Glutamatergic neuron (in vitro differentiated cells): ENCODE measurements around the gene LRRC46. TPM values are rescaled to one million over a fixed set of nuclear protein-coding genes. Genes with fewer than 3 reads are reported as not detected.

Source experiments
- DNase-seq: peaks from one replicate; pipeline ENCODE4 v3.0.0; 2022
- H3K27ac Mint-ChIP-seq: one replicate; pipeline ENCODE4 v1.8.0; 2020; ENCODE audit warnings: mild to moderate bottlenecking, mixed read lengths, inconsistent platforms; ENCODE audit not compliant: unreplicated experiment
- H3K27me3 Mint-ChIP-seq: one replicate; pipeline ENCODE4 v1.8.0; 2020; ENCODE audit warnings: mild to moderate bottlenecking, moderate library complexity, mixed read lengths, inconsistent platforms; ENCODE audit not compliant: unreplicated experiment
- H3K36me3 Mint-ChIP-seq: one replicate; pipeline ENCODE4 v1.8.0; 2020; ENCODE audit warnings: mild to moderate bottlenecking, mixed read lengths, inconsistent platforms; ENCODE audit not compliant: unreplicated experiment
- H3K4me1 Mint-ChIP-seq: one replicate; pipeline ENCODE4 v1.8.0; 2020; ENCODE audit warnings: mild to moderate bottlenecking, low read depth, mixed read lengths, inconsistent platforms; ENCODE audit not compliant: unreplicated experiment
- H3K4me3 Mint-ChIP-seq: one replicate; pipeline ENCODE4 v1.8.0; 2020; ENCODE audit warnings: mild to moderate bottlenecking, mixed read lengths, inconsistent platforms; ENCODE audit not compliant: unreplicated experiment
- H3K9me3 Mint-ChIP-seq: one replicate; pipeline ENCODE4 v1.8.0; 2020; ENCODE audit warnings: mild to moderate bottlenecking, moderate library complexity, mixed read lengths, inconsistent platforms; ENCODE audit not compliant: unreplicated experiment
- CTCF ChIP-seq: fragments of 200-600 bp; sonication (generic); IDR thresholded peaks from one replicate; pipeline ENCODE4 v1.5.0; 2021; ENCODE audit not compliant: partially characterized antibody, unreplicated experiment
- total RNA-seq: library from RNA; stranded (reverse); fragmentation: NEBNext Ultra II Directional; extraction: Animal tissue kit (Norgen Biotek cat#: 25700); gene quantifications from one replicate; pipeline ENCODE4 v1.2.1, GENCODE V29; 2021; ENCODE audit not compliant: unreplicated experiment

Gene LRRC46
- total RNA-seq, 1 donor from 2014 or later: 1.3 TPM

DNA sequence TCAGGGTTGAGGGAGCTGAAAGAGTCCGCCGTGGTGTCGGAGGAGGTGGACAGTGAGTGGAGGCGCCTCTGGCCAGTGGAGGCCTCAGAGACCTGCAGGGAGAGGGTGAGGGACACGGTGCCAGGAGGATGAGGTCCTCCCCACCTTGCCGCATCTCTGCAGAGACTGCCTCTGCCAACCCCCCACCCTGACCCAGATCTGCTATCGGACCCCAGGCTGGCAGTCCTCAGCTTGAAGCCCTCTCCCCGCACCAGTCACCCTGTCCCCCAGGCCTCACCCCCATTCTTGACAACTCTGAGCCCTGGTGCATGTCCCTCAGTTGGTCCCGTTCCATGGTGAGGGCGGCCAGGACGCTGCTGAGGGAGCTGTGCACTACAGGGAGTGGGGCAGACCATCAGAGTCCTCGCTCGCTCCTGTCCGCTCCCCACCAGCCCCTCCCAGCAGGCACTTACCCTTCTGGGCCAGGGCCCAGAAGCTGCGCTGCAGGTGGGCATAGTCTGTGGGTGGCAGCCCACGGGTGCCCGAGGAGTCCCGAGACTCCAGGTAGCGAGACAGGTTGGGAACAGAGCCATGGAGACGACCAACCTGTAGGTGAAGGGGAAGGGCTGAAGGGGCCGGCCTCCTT, 15.2 kb upstream of the LRRC46 start:
- Mint-ChIP-seq H3K4me3 (no peak overlapping the region), H3K4me1 (peaks cover 5% of the 10 kb centered on the region), H3K27ac (no peak overlapping the region), H3K9me3 (no peaks in the 10 kb centered on the region), H3K36me3 (peaks cover 6% of the 10 kb centered on the region), H3K27me3 (peaks cover 18% of the 10 kb centered on the region)
- no peak for DNase-seq
- no peak for TF ChIP-seq CTCF

GRCh38 chr17:47816947-47817346, 14.5 kb upstream of the LRRC46 start:
- peaks cover 13% of the 10 kb centered on the region for H3K27me3 Mint-ChIP-seq
- H3K4me1 Mint-ChIP-seq: peaks cover 5% of the 10 kb centered on the region
- DNase-seq: no peak
- no peaks in the 10 kb centered on the region for H3K9me3 Mint-ChIP-seq
- no peak overlapping the region for H3K27ac Mint-ChIP-seq
- no peak overlapping the region for H3K4me3 Mint-ChIP-seq
- H3K36me3 Mint-ChIP-seq: no peaks in the 10 kb centered on the region
- no peak for TF ChIP-seq CTCF

DNA sequence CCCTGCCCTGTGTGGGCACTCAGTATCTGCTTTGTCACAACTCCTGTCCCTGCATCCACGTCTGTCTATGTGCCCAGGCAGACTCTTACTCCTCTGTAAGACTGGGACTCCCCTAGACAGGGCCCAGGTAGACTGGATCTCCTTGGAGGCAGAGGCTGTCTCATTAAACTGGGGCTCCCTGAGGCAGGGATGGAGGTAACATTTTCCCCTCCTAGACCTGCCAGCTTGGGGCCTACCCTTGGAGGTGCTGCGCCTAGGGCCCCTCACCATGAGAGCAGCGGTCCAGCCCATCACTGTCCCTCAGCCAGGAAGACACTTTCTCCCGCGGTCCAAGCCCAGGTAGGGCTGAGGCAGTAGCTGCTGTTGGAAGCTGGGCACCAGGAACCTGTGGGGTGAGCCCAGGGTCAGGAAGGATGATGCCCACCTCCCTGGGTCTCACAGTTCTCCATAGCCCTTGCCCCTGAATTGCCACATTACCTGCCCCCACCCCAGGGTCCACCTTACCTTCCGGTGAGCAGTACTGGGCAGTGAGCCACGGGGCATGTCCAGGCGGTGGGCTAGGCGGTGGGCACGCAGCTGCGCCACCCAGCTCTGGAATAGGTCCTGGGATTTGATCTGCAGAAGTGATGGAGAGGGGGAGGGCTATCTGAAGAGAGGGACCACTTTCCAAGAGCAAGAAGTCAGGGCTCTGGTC, 13.3 kb upstream of the LRRC46 start:
- H3K27ac Mint-ChIP-seq: no peak overlapping the region
- peaks cover 12% of the 10 kb centered on the region for H3K27me3 Mint-ChIP-seq
- TF ChIP-seq CTCF: no peak
- H3K4me3 Mint-ChIP-seq: no peak overlapping the region
- H3K36me3 Mint-ChIP-seq: no peaks in the 10 kb centered on the region
- H3K9me3 Mint-ChIP-seq: no peaks in the 10 kb centered on the region
- DNase-seq: peak; percentile 2
- peaks cover 11% of the 10 kb centered on the region for H3K4me1 Mint-ChIP-seq

- Mint-ChIP-seq H3K4me1 (peaks cover 11% of the 10 kb centered on the region), H3K36me3 (no peaks in the 10 kb centered on the region)
These were observed 12.0 kb upstream of the LRRC46 start for GRCh38 chr17:47819475-47819874.

More at GRCh38 chr17:47819475-47819874, 12.0 kb upstream of the LRRC46 start:
- H3K27me3 Mint-ChIP-seq: peaks cover 12% of the 10 kb centered on the region
- H3K4me3 Mint-ChIP-seq: no peak overlapping the region
- H3K9me3 Mint-ChIP-seq: no peaks in the 10 kb centered on the region
- peak; percentile 3 for DNase-seq
- TF ChIP-seq CTCF: no peak
- H3K27ac Mint-ChIP-seq: no peak overlapping the region
